Measurements from ENCODE around the gene MS4A10.

The MS4A10 gene

DNA sequence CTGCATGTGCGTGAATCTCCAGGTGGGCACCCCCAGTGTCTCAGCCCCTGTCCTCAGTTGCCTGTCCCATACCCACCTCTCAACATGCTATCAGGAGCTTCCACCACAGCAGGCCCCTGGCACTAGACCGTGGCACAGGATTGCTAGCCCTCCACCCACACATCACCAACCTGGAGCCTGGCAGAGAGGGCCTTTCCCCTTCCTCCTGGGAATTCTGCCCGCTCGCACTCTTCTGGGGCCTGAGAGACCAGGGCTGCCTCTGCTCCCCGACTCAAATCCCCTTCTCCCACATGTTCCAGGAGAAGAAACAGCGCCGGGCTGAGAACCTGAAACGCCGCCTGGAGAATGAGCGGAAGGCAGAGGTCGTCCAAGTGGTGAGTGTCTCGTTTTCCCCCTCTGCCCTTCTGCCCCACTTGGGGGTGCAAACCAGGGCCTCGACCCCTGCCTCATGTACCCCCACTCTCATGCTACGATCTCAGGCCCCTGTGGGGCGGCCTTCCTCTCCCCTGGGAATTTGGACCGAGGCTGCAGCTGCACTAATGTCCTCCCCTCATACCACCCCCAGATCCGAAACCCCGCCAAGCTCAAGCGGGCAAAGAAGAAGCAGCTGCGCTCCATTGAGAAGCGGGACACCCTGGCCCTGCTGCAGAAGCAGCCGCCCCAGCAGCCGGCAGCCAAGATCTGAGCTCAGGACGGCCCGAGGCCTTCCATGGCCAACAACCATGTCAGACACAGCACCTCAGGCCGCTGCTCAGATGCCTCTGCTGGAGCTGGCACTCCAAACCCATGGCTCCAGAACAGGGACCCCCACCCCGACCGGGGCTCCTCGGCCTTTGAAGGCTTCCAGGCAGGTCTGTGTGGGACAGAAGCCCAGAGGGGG lies 64.7 kb downstream of the MS4A10 start:
- no peak for DNase-seq (ENCODE audit: low read depth)
